ENCODE results near the gene DAAM2. TPM values are rescaled to one million over a fixed set of nuclear protein-coding genes. Genes with fewer than 3 reads are reported as not detected.

The DAAM2 gene
- total RNA-seq, 1 experiment from 2014 or later: 4.8 TPM

GRCh38 chr6:39885691-39886090 lies 93.5 kb downstream of the DAAM2 start:
- no peak overlapping the region for H3K4me3 ChIP-seq (ENCODE audit: low read depth, low read length, poor library complexity, severe bottlenecking)
- no peak overlapping the region for H3K27ac ChIP-seq (ENCODE audit: low read depth, low read length, poor library complexity, severe bottlenecking)
- no TSS peak for BruUV-seq (replicated peaks)
- intact Hi-C loops (cut with micrococcal nuclease; ENCODE audit: unreplicated experiment): no loop called here
- no peaks in the 10 kb centered on the region for H3K9me3 ChIP-seq (ENCODE audit: low read depth, low read length, poor library complexity, severe bottlenecking)
- H3K36me3 ChIP-seq (ENCODE audit: insufficient read depth, low read length, poor library complexity, severe bottlenecking): no peaks in the 10 kb centered on the region
- POLR2A ChIA-PET (ENCODE audit: low non-redundant PET): no interaction called here
- H3K4me1 ChIP-seq (ENCODE audit: insufficient read depth, low read length, poor library complexity, severe bottlenecking): no peaks in the 10 kb centered on the region
- H3K27me3 ChIP-seq (replicated peaks; ENCODE audit: insufficient read depth, low read depth, low read length, poor library complexity): no peaks in the 10 kb centered on the region
- no peak for DNase-seq (ENCODE audit: low spot score)
- TF ChIP-seq EZH2 (IDR thresholded peaks at IDR 0.05; ENCODE audit: borderline replicate concordance, low read depth, low read length, poor library complexity, severe bottlenecking): no peak
- CTCF ChIA-PET: no interaction called here

- BruUV-seq (replicated peaks): no TSS peak
- H3K27me3 ChIP-seq (replicated peaks; ENCODE audit: insufficient read depth, low read depth, low read length, poor library complexity): no peaks in the 10 kb centered on the region
- DNase-seq (ENCODE audit: low spot score): no peak
- no peaks in the 10 kb centered on the region for H3K4me1 ChIP-seq (ENCODE audit: insufficient read depth, low read length, poor library complexity, severe bottlenecking)
- TF ChIP-seq CTCF (conservative IDR thresholded peaks at IDR 0.05; ENCODE audit: low read depth, low read length): no peak
- no peak for TF ChIP-seq EZH2 (IDR thresholded peaks at IDR 0.05; ENCODE audit: borderline replicate concordance, low read depth, low read length, poor library complexity, severe bottlenecking)
- ChIA-PET POLR2A (ENCODE audit: low non-redundant PET) (interaction anchor here (0.6 kb wide), 1 partner anchor 803 kb away, joined by 3 read pairs; no protein-coding TSS in a partner anchor), CTCF (no interaction called here)
- H3K27ac ChIP-seq (ENCODE audit: low read depth, low read length, poor library complexity, severe bottlenecking): no peak overlapping the region
- H3K36me3 ChIP-seq (ENCODE audit: insufficient read depth, low read length, poor library complexity, severe bottlenecking): no peaks in the 10 kb centered on the region
- H3K9me3 ChIP-seq (ENCODE audit: low read depth, low read length, poor library complexity, severe bottlenecking): no peaks in the 10 kb centered on the region
- H3K4me3 ChIP-seq (ENCODE audit: low read depth, low read length, poor library complexity, severe bottlenecking): no peak overlapping the region
- intact Hi-C loops (cut with micrococcal nuclease; ENCODE audit: unreplicated experiment): no loop called here
These were observed 94.7 kb downstream of the DAAM2 start for GRCh38 chr6:39886871-39887270.

GRCh38 chr6:39887692-39888450 lies 95.7 kb downstream of the DAAM2 start:
- intact Hi-C loops (cut with micrococcal nuclease; ENCODE audit: unreplicated experiment): no loop called here
- Histone ChIP-seq H3K9me3 (ENCODE audit: low read depth, low read length, poor library complexity, severe bottlenecking) (no peaks in the 10 kb centered on the region), H3K36me3 (ENCODE audit: insufficient read depth, low read length, poor library complexity, severe bottlenecking) (no peaks in the 10 kb centered on the region), H3K4me1 (ENCODE audit: insufficient read depth, low read length, poor library complexity, severe bottlenecking) (no peaks in the 10 kb centered on the region), H3K27ac (ENCODE audit: low read depth, low read length, poor library complexity, severe bottlenecking) (no peak overlapping the region), H3K27me3 (replicated peaks; ENCODE audit: insufficient read depth, low read depth, low read length, poor library complexity) (no peaks in the 10 kb centered on the region), H3K4me3 (ENCODE audit: low read depth, low read length, poor library complexity, severe bottlenecking) (no peak overlapping the region)
- no TSS peak for BruUV-seq (replicated peaks)
- TF ChIP-seq EZH2 (IDR thresholded peaks at IDR 0.05; ENCODE audit: borderline replicate concordance, low read depth, low read length, poor library complexity, severe bottlenecking): no peak
- no peak for TF ChIP-seq CTCF (conservative IDR thresholded peaks at IDR 0.05; ENCODE audit: low read depth, low read length)
- ChIA-PET POLR2A (ENCODE audit: low non-redundant PET) (no interaction called here), CTCF (interaction anchor here (1.8 kb wide), 1 partner anchor 525 kb away, joined by 5 read pairs; no protein-coding TSS in a partner anchor)
- peak; percentile 58 for DNase-seq (ENCODE audit: low spot score)

GRCh38 chr6:39889229-39889628 lies 97.1 kb downstream of the DAAM2 start:
- TF ChIP-seq CTCF (conservative IDR thresholded peaks at IDR 0.05; ENCODE audit: low read depth, low read length): no peak
- TF ChIP-seq EZH2 (IDR thresholded peaks at IDR 0.05; ENCODE audit: borderline replicate concordance, low read depth, low read length, poor library complexity, severe bottlenecking): no peak
- intact Hi-C loops (cut with micrococcal nuclease; ENCODE audit: unreplicated experiment): no loop called here
- no TSS peak for BruUV-seq (replicated peaks)
- H3K4me1 ChIP-seq (ENCODE audit: insufficient read depth, low read length, poor library complexity, severe bottlenecking): no peaks in the 10 kb centered on the region
- H3K27me3 ChIP-seq (replicated peaks; ENCODE audit: insufficient read depth, low read depth, low read length, poor library complexity): no peaks in the 10 kb centered on the region
- no peaks in the 10 kb centered on the region for H3K9me3 ChIP-seq (ENCODE audit: low read depth, low read length, poor library complexity, severe bottlenecking)
- H3K36me3 ChIP-seq (ENCODE audit: insufficient read depth, low read length, poor library complexity, severe bottlenecking): no peaks in the 10 kb centered on the region
- no peak overlapping the region for H3K4me3 ChIP-seq (ENCODE audit: low read depth, low read length, poor library complexity, severe bottlenecking)
- no peak overlapping the region for H3K27ac ChIP-seq (ENCODE audit: low read depth, low read length, poor library complexity, severe bottlenecking)
- ChIA-PET CTCF (no interaction called here), POLR2A (ENCODE audit: low non-redundant PET) (no interaction called here)
- no peak for DNase-seq (ENCODE audit: low spot score)

Data from A673 (cell line).